PC-3 (cell line): ENCODE measurements around the gene OSBPL2.

Experiments used
- EZH2 ChIP-seq: fragments of 300-600 bp; sonication (generic); IDR thresholded peaks from one replicate; pipeline ENCODE4 v1.6.1; 2017; ENCODE audit warnings: antibody characterized with exemption, mild to moderate bottlenecking, low read length; ENCODE audit not compliant: unreplicated experiment
- EZH2phosphoT487 ChIP-seq: fragments of 300-600 bp; sonication (generic); IDR thresholded peaks from 2 replicates; pipeline ENCODE4 v1.6.1; 2018; ENCODE audit warnings: mild to moderate bottlenecking, antibody characterized with exemption, low read length, borderline replicate concordance
- TF ChIP-seq, protein P1 (sequence below): fragments of 300-600 bp; sonication (generic); conservative IDR thresholded peaks from 2 replicates; pipeline ENCODE4 v1.5.1; 2017; ENCODE audit warnings: antibody characterized with exemption, low read depth, mild to moderate bottlenecking, low read length

DNA sequence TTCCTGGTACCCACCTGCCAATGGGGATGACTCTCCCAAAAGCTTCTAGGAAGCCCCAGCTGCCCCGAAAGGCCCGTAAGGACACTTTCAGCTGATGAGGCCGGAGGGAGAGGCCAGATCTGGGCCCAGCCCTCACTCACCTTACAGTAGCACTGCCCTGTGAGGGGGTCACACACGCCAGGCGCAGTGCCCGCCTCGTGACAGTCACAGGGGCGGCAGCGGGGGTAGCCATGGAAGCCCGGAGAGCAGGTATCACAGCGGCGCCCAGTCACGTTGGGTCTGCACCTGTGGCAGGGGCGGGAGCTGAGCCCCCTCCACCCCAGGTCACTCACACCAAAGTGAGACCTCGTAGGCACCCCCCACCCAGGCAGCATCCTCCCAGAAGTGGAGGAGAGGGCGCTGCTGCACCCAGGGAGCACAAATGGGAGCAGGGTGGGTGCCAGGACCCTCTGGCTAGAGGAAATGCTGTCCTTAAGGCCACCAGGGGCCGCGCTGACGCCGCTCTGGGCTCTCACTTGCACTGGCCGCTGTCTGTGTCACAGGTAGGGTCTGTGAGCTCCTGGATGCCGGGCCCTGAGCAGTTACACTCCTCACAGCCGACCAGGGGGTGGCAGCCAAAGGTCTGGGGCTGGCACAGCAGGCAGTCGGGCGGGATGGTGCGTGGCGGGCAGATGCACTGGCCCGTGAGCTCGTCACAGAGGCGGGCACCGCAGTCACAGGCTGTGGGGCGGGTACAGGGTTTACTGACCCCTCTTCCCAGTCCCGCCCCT, 89.6 kb downstream of the OSBPL2 start:
- TF ChIP-seq, protein P1, sequence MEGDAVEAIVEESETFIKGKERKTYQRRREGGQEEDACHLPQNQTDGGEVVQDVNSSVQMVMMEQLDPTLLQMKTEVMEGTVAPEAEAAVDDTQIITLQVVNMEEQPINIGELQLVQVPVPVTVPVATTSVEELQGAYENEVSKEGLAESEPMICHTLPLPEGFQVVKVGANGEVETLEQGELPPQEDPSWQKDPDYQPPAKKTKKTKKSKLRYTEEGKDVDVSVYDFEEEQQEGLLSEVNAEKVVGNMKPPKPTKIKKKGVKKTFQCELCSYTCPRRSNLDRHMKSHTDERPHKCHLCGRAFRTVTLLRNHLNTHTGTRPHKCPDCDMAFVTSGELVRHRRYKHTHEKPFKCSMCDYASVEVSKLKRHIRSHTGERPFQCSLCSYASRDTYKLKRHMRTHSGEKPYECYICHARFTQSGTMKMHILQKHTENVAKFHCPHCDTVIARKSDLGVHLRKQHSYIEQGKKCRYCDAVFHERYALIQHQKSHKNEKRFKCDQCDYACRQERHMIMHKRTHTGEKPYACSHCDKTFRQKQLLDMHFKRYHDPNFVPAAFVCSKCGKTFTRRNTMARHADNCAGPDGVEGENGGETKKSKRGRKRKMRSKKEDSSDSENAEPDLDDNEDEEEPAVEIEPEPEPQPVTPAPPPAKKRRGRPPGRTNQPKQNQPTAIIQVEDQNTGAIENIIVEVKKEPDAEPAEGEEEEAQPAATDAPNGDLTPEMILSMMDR, result no peak
- TF ChIP-seq EZH2 (no peak), EZH2phosphoT487 (no peak)
